Measurements from ENCODE around the gene ACTMAP. TPM values are rescaled to one million over a fixed set of nuclear protein-coding genes. Genes with fewer than 3 reads are reported as not detected.

ACTMAP gene
- total RNA-seq, 1 experiment from 2014 or later = 28.0 TPM

DNA sequence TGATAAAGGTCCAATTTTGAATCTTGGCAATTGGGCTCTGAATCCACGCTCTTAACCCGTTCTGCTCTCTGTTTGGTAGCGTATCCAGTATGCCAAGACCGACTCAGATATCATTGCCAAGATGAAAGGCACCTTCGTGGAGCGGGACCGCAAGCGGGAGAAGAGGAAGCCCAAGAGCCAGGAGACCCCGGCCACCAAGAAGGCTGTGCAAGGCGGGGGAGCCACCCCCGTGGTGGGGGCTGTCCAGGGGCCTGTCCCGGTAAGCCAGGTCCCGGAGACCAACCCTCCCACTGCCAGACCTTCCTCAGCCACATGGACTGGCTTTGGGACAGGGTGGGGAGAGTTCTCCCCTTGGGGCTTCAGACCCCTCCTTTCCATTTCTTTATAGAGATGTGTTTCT is 9.1 kb upstream of the ACTMAP start:
- no TSS peak for BruUV-seq (replicated peaks)
- H3K27me3 ChIP-seq (replicated peaks; ENCODE audit: control insufficient read depth, insufficient read depth, low read length) = no peaks in the 10 kb centered on the region
- Mint-ChIP-seq H3K27ac (ENCODE audit: unreplicated experiment) (no peak overlapping the region), H3K27me3 (ENCODE audit: insufficient read depth, unreplicated experiment) (no peaks in the 10 kb centered on the region), H3K36me3 (ENCODE audit: insufficient read depth, unreplicated experiment) (peaks cover 100% of the 10 kb centered on the region), H3K4me1 (ENCODE audit: low read depth, unreplicated experiment) (peaks cover 12% of the 10 kb centered on the region), H3K9me3 (ENCODE audit: unreplicated experiment) (no peaks in the 10 kb centered on the region), H3K4me3 (ENCODE audit: unreplicated experiment) (no peak overlapping the region)
- intact Hi-C loops (cut with micrococcal nuclease; ENCODE audit: unreplicated experiment) = loop anchor here (10.0 kb wide), 1 partner anchor 95 kb away; no protein-coding TSS in a partner anchor
- TF ChIP-seq, protein P1, sequence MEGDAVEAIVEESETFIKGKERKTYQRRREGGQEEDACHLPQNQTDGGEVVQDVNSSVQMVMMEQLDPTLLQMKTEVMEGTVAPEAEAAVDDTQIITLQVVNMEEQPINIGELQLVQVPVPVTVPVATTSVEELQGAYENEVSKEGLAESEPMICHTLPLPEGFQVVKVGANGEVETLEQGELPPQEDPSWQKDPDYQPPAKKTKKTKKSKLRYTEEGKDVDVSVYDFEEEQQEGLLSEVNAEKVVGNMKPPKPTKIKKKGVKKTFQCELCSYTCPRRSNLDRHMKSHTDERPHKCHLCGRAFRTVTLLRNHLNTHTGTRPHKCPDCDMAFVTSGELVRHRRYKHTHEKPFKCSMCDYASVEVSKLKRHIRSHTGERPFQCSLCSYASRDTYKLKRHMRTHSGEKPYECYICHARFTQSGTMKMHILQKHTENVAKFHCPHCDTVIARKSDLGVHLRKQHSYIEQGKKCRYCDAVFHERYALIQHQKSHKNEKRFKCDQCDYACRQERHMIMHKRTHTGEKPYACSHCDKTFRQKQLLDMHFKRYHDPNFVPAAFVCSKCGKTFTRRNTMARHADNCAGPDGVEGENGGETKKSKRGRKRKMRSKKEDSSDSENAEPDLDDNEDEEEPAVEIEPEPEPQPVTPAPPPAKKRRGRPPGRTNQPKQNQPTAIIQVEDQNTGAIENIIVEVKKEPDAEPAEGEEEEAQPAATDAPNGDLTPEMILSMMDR (IDR thresholded peaks at IDR 0.05; ENCODE audit: insufficient read depth in 1 of 2, low read depth in 1 of 2, low read length in 1 of 2, severe bottlenecking in 1 of 2, unreplicated experiment in 1 of 2) = no peak
- H3K9me3 ChIP-seq = no peaks in the 10 kb centered on the region
- ChIA-PET POLR2A (no interaction called here), CTCF (no interaction called here)
- H3K36me3 ChIP-seq (ENCODE audit: control insufficient read depth, insufficient read depth, low read length) = peaks cover 17% of the 10 kb centered on the region
- peaks cover 5% of the 10 kb centered on the region for H3K4me1 ChIP-seq
- DNase-seq = no peak
- no peak overlapping the region for H3K4me3 ChIP-seq (ENCODE audit: low read depth, low read length)

DNA sequence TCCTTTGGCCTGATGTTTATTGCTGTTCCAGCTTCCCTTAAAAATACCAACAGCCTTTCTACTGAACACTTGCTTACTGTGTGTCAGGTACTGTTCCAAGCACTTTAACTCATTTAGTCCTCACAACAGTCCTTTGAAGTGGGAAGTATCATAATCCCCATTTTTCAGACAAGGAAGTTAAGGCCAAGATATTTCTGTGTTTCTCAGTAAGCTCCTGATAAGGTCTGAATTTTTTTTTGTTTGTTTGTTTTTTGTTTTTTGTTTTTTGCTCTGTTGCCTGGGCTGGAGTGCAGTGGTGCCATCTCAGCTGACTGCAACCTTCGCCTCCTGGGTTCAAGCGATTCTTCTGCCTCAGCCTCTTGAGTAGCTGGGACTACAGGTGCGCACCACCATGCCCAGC is 8.2 kb upstream of the ACTMAP start:
- BruUV-seq (replicated peaks) = no TSS peak
- TF ChIP-seq, protein P1 (IDR thresholded peaks at IDR 0.05; ENCODE audit: insufficient read depth in 1 of 2, low read depth in 1 of 2, low read length in 1 of 2, severe bottlenecking in 1 of 2, unreplicated experiment in 1 of 2) = no peak
- Histone ChIP-seq H3K4me1 (peaks cover 8% of the 10 kb centered on the region), H3K4me3 (ENCODE audit: low read depth, low read length) (no peak overlapping the region), H3K36me3 (ENCODE audit: control insufficient read depth, insufficient read depth, low read length) (peaks cover 13% of the 10 kb centered on the region), H3K9me3 (no peaks in the 10 kb centered on the region), H3K27me3 (replicated peaks; ENCODE audit: control insufficient read depth, insufficient read depth, low read length) (no peaks in the 10 kb centered on the region)
- H3K9me3 Mint-ChIP-seq (ENCODE audit: unreplicated experiment) = no peaks in the 10 kb centered on the region
- no peak overlapping the region for H3K27ac Mint-ChIP-seq (ENCODE audit: unreplicated experiment)
- H3K36me3 Mint-ChIP-seq (ENCODE audit: insufficient read depth, unreplicated experiment) = peaks cover 99% of the 10 kb centered on the region
- no peak for DNase-seq
- ChIA-PET CTCF (no interaction called here), POLR2A (interaction anchor here (3.1 kb wide), 1 partner anchor 19 kb away, joined by 11 read pairs; the partner anchor contains the start of gene RAB4B)
- H3K27me3 Mint-ChIP-seq (ENCODE audit: insufficient read depth, unreplicated experiment) = no peaks in the 10 kb centered on the region
- intact Hi-C loops (cut with micrococcal nuclease; ENCODE audit: unreplicated experiment) = loop anchor here (10.0 kb wide), 1 partner anchor 94 kb away; no protein-coding TSS in a partner anchor
- H3K4me3 Mint-ChIP-seq (ENCODE audit: unreplicated experiment) = no peak overlapping the region
- H3K4me1 Mint-ChIP-seq (ENCODE audit: low read depth, unreplicated experiment) = peaks cover 15% of the 10 kb centered on the region

DNA sequence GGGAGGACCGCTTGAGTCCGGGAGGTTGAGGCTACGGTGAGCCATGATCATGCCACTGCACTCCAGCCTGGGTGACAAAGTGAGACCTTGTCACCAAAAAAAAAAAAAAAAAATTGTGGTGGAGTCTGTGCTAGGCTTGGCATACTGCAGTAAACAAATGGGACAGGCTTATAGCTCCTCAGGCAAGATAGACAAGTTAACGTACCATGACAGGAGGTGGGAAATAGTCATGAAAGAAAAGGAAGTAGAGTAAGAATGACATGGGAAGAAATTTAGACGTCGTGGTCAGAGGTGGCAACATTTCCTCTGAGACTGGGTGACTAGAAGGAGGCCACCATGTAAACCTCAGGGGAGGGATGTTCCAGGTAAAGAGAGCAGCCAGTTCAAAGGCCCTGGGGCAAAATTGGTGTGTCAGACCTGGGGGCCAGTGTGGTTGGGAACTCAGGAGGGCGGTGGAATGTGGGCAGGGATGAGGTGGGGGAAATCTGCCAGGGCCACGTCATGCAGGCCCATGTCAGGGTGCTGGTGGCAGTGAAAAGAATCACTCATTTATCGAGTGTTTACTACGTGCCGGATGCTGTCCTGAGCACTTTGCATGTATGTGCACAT is 6.3 kb upstream of the ACTMAP start:
- no peak overlapping the region for H3K4me3 Mint-ChIP-seq (ENCODE audit: unreplicated experiment)

More for the DNA sequence above, 6.3 kb upstream of the ACTMAP start:
- ChIA-PET CTCF (interaction anchor here (0.6 to 1.4 kb wide), 2 partner anchors 21 to 66 kb away, joined by 3 read pairs; partner anchors contain the start of gene NUMBL), POLR2A (interaction anchor here (3.1 kb wide), 1 partner anchor 21 kb away, joined by 11 read pairs; the partner anchor contains the start of gene RAB4B)
- peaks cover 11% of the 10 kb centered on the region for H3K4me1 ChIP-seq
- H3K36me3 ChIP-seq (ENCODE audit: control insufficient read depth, insufficient read depth, low read length) = peaks cover 5% of the 10 kb centered on the region
- intact Hi-C loops (cut with micrococcal nuclease; ENCODE audit: unreplicated experiment) = loop anchor here (10.0 kb wide), 1 partner anchor 92 kb away; no protein-coding TSS in a partner anchor
- H3K27me3 ChIP-seq (replicated peaks; ENCODE audit: control insufficient read depth, insufficient read depth, low read length) = no peaks in the 10 kb centered on the region
- H3K27ac Mint-ChIP-seq (ENCODE audit: unreplicated experiment) = no peak overlapping the region
- H3K36me3 Mint-ChIP-seq (ENCODE audit: insufficient read depth, unreplicated experiment) = peaks cover 97% of the 10 kb centered on the region
- BruUV-seq (replicated peaks) = no TSS peak
- DNase-seq = no peak
- H3K27me3 Mint-ChIP-seq (ENCODE audit: insufficient read depth, unreplicated experiment) = no peaks in the 10 kb centered on the region
- no peaks in the 10 kb centered on the region for H3K9me3 ChIP-seq
- H3K4me3 ChIP-seq (ENCODE audit: low read depth, low read length) = no peak overlapping the region
- TF ChIP-seq, protein P1 (IDR thresholded peaks at IDR 0.05; ENCODE audit: insufficient read depth in 1 of 2, low read depth in 1 of 2, low read length in 1 of 2, severe bottlenecking in 1 of 2, unreplicated experiment in 1 of 2) = no peak
- H3K4me1 Mint-ChIP-seq (ENCODE audit: low read depth, unreplicated experiment) = peaks cover 16% of the 10 kb centered on the region
- no peaks in the 10 kb centered on the region for H3K9me3 Mint-ChIP-seq (ENCODE audit: unreplicated experiment)

Data from Caco-2 (cell line).